ENCODE data around the gene MLC1. TPM values are rescaled to one million over a fixed set of nuclear protein-coding genes. Genes with fewer than 3 reads are reported as not detected.
"Not testable (repeated sequence)": the region's sequence is repeated elsewhere in the genome, so short reads cannot be mapped to it uniquely, and the experiment has no call there.

Gene MLC1
- polyA plus RNA-seq, 1 donor (not counting 4 experiments of a cell fraction or from before 2014, with no cell fraction given) = not detected

DNA sequence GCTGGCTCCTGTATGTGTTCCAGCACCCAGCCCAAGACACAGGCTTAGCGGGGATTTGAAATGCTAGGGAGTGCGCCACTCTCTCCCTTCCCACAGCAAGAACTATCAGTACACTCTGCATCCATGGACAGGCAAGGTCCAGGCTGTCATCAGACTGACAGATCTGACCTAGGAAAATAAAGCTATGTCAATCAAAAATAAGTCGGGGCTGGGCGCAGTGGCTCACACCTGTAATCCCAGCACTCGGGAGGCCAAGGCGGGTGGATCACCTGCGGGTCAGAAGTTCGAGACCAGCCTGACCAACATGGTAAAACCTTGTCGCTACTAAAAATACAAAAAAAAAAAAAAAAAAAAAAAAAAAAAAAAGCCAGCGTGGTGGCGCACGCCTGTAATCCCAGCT, 2.9 kb upstream of the MLC1 start:
- Histone ChIP-seq H3K79me2 (ENCODE audit: control insufficient read depth, insufficient read depth, low read length) (no peaks in the 10 kb centered on the region), H3K36me3 (ENCODE audit: control insufficient read depth in 2 of 2, extremely low read depth in 1 of 2, insufficient read depth in 2 of 2, low read length in 2 of 2) (no peaks in the 10 kb centered on the region), H3K4me1 (ENCODE audit: control insufficient read depth, extremely low read depth, insufficient read depth, low read length) (peaks cover 8% of the 10 kb centered on the region), H3K4me3 (ENCODE audit: control insufficient read depth in 2 of 3, extremely low read depth in 1 of 3, insufficient read depth in 2 of 3, low read depth in 1 of 3, low read length in 3 of 3) (no peak overlapping the region), H2AFZ (ENCODE audit: control insufficient read depth, low read length) (no peak overlapping the region), H3K9ac (ENCODE audit: control insufficient read depth, extremely low read depth, insufficient read depth, low read length) (no peak overlapping the region), H3K4me2 (ENCODE audit: control insufficient read depth, extremely low read depth, insufficient read depth, low read depth, low read length) (no peak overlapping the region), H3K27me3 (ENCODE audit: control insufficient read depth, extremely low read depth, insufficient read depth, low read length) (peaks cover 3% of the 10 kb centered on the region), H3K27ac (ENCODE audit: control insufficient read depth, insufficient read depth, low read length) (no peak overlapping the region), H4K20me1 (ENCODE audit: control insufficient read depth, extremely low read depth, insufficient read depth, low read length) (no peaks in the 10 kb centered on the region), H3K9me1 (ENCODE audit: control insufficient read depth, extremely low read depth, insufficient read depth, low read length) (no peaks in the 10 kb centered on the region), H3K9me3 (ENCODE audit: control insufficient read depth, low read depth, low read length) (peaks cover 2% of the 10 kb centered on the region)
- FAIRE-seq = no peak
- no peak for DNase-seq (ENCODE audit: low read depth, low spot score)
- TF ChIP-seq, protein P1, sequence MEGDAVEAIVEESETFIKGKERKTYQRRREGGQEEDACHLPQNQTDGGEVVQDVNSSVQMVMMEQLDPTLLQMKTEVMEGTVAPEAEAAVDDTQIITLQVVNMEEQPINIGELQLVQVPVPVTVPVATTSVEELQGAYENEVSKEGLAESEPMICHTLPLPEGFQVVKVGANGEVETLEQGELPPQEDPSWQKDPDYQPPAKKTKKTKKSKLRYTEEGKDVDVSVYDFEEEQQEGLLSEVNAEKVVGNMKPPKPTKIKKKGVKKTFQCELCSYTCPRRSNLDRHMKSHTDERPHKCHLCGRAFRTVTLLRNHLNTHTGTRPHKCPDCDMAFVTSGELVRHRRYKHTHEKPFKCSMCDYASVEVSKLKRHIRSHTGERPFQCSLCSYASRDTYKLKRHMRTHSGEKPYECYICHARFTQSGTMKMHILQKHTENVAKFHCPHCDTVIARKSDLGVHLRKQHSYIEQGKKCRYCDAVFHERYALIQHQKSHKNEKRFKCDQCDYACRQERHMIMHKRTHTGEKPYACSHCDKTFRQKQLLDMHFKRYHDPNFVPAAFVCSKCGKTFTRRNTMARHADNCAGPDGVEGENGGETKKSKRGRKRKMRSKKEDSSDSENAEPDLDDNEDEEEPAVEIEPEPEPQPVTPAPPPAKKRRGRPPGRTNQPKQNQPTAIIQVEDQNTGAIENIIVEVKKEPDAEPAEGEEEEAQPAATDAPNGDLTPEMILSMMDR (optimal IDR thresholded peaks at IDR 0.05 in 1 of 3, IDR thresholded peaks at IDR 0.05 in 1 of 3, conservative IDR thresholded peaks at IDR 0.05 in 1 of 3; ENCODE audit: extremely low read depth in 1 of 3, insufficient read depth in 2 of 3, low read length in 3 of 3) = no peak
- TF ChIP-seq EZH2 (IDR thresholded peaks at IDR 0.05; ENCODE audit: low read length) = no peak
- dilution Hi-C loops (cut with MboI; ENCODE audit: extremely low pct_ligation_motif_present, low sequenced_read_pairs) = no loop called here

DNA sequence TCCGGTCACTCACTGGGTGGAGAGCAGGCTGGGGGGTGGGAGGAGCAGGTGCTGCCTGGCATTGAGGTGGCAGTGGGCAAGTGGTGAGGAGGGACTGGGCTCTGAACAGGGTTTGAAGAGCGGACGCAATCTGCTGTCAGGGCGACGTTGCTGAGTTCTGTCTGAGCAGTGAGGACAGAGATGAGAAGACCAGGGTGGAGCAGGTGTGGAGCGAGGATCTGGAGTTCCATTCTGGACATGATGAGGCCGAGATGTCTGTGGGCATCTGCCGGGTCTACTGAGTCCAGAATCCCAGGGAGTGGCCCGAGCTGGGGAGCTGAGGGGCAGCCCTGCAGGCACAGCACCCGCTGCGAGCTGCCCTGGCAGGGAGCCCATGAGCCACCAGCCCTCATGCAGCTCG, 2.4 kb upstream of the MLC1 start:
- Histone ChIP-seq H3K27ac (ENCODE audit: control insufficient read depth, insufficient read depth, low read length) (no peak overlapping the region), H3K4me3 (ENCODE audit: control insufficient read depth in 2 of 3, extremely low read depth in 1 of 3, insufficient read depth in 2 of 3, low read depth in 1 of 3, low read length in 3 of 3) (no peak overlapping the region), H3K79me2 (ENCODE audit: control insufficient read depth, insufficient read depth, low read length) (no peaks in the 10 kb centered on the region), H3K9me3 (ENCODE audit: control insufficient read depth, low read depth, low read length) (peaks cover 2% of the 10 kb centered on the region), H3K4me1 (ENCODE audit: control insufficient read depth, extremely low read depth, insufficient read depth, low read length) (peaks cover 13% of the 10 kb centered on the region), H3K9me1 (ENCODE audit: control insufficient read depth, extremely low read depth, insufficient read depth, low read length) (no peaks in the 10 kb centered on the region), H3K36me3 (ENCODE audit: control insufficient read depth in 2 of 2, extremely low read depth in 1 of 2, insufficient read depth in 2 of 2, low read length in 2 of 2) (no peaks in the 10 kb centered on the region), H4K20me1 (ENCODE audit: control insufficient read depth, extremely low read depth, insufficient read depth, low read length) (no peaks in the 10 kb centered on the region), H3K9ac (ENCODE audit: control insufficient read depth, extremely low read depth, insufficient read depth, low read length) (no peak overlapping the region), H2AFZ (ENCODE audit: control insufficient read depth, low read length) (no peak overlapping the region), H3K4me2 (ENCODE audit: control insufficient read depth, extremely low read depth, insufficient read depth, low read depth, low read length) (no peak overlapping the region), H3K27me3 (ENCODE audit: control insufficient read depth, extremely low read depth, insufficient read depth, low read length) (peaks cover 3% of the 10 kb centered on the region)
- DNase-seq (ENCODE audit: low read depth, low spot score) (no peak), FAIRE-seq (no peak)
- TF ChIP-seq EZH2 (IDR thresholded peaks at IDR 0.05; ENCODE audit: low read length) = no peak
- TF ChIP-seq, protein P1 (optimal IDR thresholded peaks at IDR 0.05 in 1 of 3, IDR thresholded peaks at IDR 0.05 in 1 of 3, conservative IDR thresholded peaks at IDR 0.05 in 1 of 3; ENCODE audit: extremely low read depth in 1 of 3, insufficient read depth in 2 of 3, low read length in 3 of 3) = no peak
- dilution Hi-C loops (cut with MboI; ENCODE audit: extremely low pct_ligation_motif_present, low sequenced_read_pairs) = no loop called here

DNA sequence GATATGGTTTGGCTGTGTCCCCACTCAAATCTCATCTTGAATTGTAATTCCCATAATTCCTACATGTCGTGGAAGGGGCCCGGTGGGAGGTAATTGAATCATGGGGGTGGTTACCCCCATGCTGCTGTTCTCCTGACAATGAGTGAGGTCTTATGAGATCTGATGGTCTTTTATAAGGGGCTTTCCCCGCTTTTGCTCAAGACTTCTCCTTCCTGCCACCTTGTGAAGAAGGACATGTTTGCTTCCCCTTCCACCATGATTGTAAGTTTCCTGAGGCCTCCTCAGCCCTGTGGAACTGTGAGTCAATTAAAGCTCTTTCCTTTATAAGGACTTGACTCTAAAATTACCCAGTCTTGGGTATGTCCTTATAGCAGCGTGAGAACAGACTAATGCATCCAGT, 1.7 kb upstream of the MLC1 start:
- H3K36me3 ChIP-seq (ENCODE audit: control insufficient read depth in 2 of 2, extremely low read depth in 1 of 2, insufficient read depth in 2 of 2, low read length in 2 of 2); H3K4me2 ChIP-seq (ENCODE audit: control insufficient read depth, extremely low read depth, insufficient read depth, low read depth, low read length); H3K27me3 ChIP-seq (ENCODE audit: control insufficient read depth, extremely low read depth, insufficient read depth, low read length); H3K79me2 ChIP-seq (ENCODE audit: control insufficient read depth, insufficient read depth, low read length); H3K9ac ChIP-seq (ENCODE audit: control insufficient read depth, extremely low read depth, insufficient read depth, low read length); H3K27ac ChIP-seq (ENCODE audit: control insufficient read depth, insufficient read depth, low read length); H3K4me3 ChIP-seq (ENCODE audit: control insufficient read depth in 2 of 3, extremely low read depth in 1 of 3, insufficient read depth in 2 of 3, low read depth in 1 of 3, low read length in 3 of 3); DNase-seq (ENCODE audit: low read depth, low spot score); H3K9me1 ChIP-seq (ENCODE audit: control insufficient read depth, extremely low read depth, insufficient read depth, low read length); H4K20me1 ChIP-seq (ENCODE audit: control insufficient read depth, extremely low read depth, insufficient read depth, low read length); H2AFZ ChIP-seq (ENCODE audit: control insufficient read depth, low read length); FAIRE-seq; H3K9me3 ChIP-seq (ENCODE audit: control insufficient read depth, low read depth, low read length); dilution Hi-C loops (cut with MboI; ENCODE audit: extremely low pct_ligation_motif_present, low sequenced_read_pairs): not testable (repeated sequence)
- H3K4me1 ChIP-seq (ENCODE audit: control insufficient read depth, extremely low read depth, insufficient read depth, low read length) = peaks cover 17% of the 10 kb centered on the region
